ENCODE data around the gene POLA1.

DNA sequence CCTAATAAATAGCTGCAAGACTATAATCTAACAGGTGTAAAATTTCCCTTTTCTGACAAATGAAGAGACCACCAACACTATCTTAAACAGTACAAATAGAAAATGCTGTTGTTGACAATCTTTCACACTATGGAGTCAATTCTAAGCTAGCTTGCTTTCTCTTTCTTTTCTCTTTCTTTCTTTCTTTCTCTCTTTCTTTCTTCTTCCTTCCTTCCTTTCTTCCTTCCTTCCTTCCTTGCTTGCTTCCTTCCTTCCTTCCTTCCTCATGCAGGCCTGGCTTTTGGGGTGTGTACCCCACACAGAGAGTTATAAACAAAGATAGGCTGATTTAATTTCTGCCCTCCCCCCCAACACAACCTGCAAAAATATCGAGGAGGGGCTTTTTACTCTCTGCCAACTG lies 330.2 kb downstream of the POLA1 start:
- TF ChIP-seq, protein P1, sequence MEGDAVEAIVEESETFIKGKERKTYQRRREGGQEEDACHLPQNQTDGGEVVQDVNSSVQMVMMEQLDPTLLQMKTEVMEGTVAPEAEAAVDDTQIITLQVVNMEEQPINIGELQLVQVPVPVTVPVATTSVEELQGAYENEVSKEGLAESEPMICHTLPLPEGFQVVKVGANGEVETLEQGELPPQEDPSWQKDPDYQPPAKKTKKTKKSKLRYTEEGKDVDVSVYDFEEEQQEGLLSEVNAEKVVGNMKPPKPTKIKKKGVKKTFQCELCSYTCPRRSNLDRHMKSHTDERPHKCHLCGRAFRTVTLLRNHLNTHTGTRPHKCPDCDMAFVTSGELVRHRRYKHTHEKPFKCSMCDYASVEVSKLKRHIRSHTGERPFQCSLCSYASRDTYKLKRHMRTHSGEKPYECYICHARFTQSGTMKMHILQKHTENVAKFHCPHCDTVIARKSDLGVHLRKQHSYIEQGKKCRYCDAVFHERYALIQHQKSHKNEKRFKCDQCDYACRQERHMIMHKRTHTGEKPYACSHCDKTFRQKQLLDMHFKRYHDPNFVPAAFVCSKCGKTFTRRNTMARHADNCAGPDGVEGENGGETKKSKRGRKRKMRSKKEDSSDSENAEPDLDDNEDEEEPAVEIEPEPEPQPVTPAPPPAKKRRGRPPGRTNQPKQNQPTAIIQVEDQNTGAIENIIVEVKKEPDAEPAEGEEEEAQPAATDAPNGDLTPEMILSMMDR (IDR thresholded peaks at IDR 0.05; ENCODE audit: low read depth, low read length), result no peak
- no peak for TF ChIP-seq EZH2phosphoT487 (IDR thresholded peaks at IDR 0.05; ENCODE audit: low read depth)

Data from OCI-LY3 (cell line).